Spleen (tissue), 11 donors: ENCODE data around the gene KCNT1. TPM values are rescaled to one million over a fixed set of nuclear protein-coding genes. Genes with fewer than 3 reads are reported as not detected.

Experiments used
- DNase-seq: peaks from one replicate; pipeline ENCODE4 v3.0.0-alpha.2; 2020
- H3K27ac ChIP-seq, 8 donors: fragments of 200-600 bp; sonication (generic) in 7 of 8; 1 replicate in 4 of 8; 2 replicates in 4 of 8; pipeline versions ENCODE4 v1.5.0 to v1.8.0; 2016 to 2021; ENCODE audit warnings: inconsistent platforms in 4 of 8, mild to moderate bottlenecking in 4 of 8, moderate library complexity in 1 of 8
- H3K27me3 ChIP-seq, 7 donors: fragments of 200-600 bp; sonication (generic) in 6 of 7; replicated peaks in 1 of 7; 1 replicate in 4 of 7; 2 replicates in 3 of 7; pipeline versions ENCODE4 v1.5.0 to v1.8.0; 2016 to 2021; ENCODE audit warnings: inconsistent platforms in 3 of 7, mild to moderate bottlenecking in 1 of 7
- H3K36me3 ChIP-seq, 6 donors: fragments of 200-600 bp; sonication (generic) in 5 of 6; 1 replicate in 4 of 6; 2 replicates in 2 of 6; pipeline versions ENCODE4 v1.5.0 to v1.8.0; 2016 to 2021; ENCODE audit warnings: inconsistent platforms in 2 of 6
- H3K4me1 ChIP-seq, 6 donors: fragments of 200-600 bp; sonication (generic) in 5 of 6; 1 replicate in 3 of 6; 2 replicates in 3 of 6; pipeline versions ENCODE4 v1.5.0 to v1.8.0; 2016 to 2021; ENCODE audit warnings: inconsistent platforms in 3 of 6
- H3K4me3 ChIP-seq, 8 donors: fragments of 200-600 bp; sonication (generic) in 7 of 8; 1 replicate in 4 of 8; 2 replicates in 4 of 8; pipeline versions ENCODE4 v1.5.0 to v1.8.0; 2016 to 2021; ENCODE audit warnings: inconsistent platforms in 4 of 8, mild to moderate bottlenecking in 4 of 8, moderate library complexity in 2 of 8
- H3K9me3 ChIP-seq, 8 donors: fragments of 200-600 bp; sonication (generic) in 7 of 8; 1 replicate in 4 of 8; 2 replicates in 4 of 8; pipeline versions ENCODE4 v1.5.0 to v1.8.0; 2016 to 2021; ENCODE audit warnings: inconsistent platforms in 4 of 8
- CTCF ChIP-seq, 11 experiments: fragments of 200-600 bp in 7 of 11; fragments of 450-650 bp in 4 of 11; sonication (generic) in 4 of 11; IDR thresholded peaks in 8 of 11; conservative IDR thresholded peaks in 3 of 11; 1 replicate in 7 of 11; 2 replicates in 4 of 11; pipeline versions ENCODE4 v1.4.0 to v1.8.0; 2016 to 2021; ENCODE audit warnings: antibody characterized with exemption in 11 of 11, inconsistent platforms in 4 of 11, mild to moderate bottlenecking in 1 of 11
- POLR2A ChIP-seq, 3 donors: fragments of 450-650 bp; IDR thresholded peaks; one replicate each; pipeline ENCODE4 v1.5.1; 2017; ENCODE audit warnings: antibody characterized with exemption in 3 of 3, mild to moderate bottlenecking in 1 of 3
- POLR2AphosphoS5 ChIP-seq, 3 donors: sonication (generic); formaldehyde crosslinking; IDR thresholded peaks; one replicate each; pipeline ENCODE4 v1.5.1; 2017; ENCODE audit warnings: antibody characterized with exemption in 3 of 3
- WGBS, 5 donors: extraction: QIAGEN DNeasy Blood & Tissue Kit in 3 of 5; methylation state at CpG; one replicate each; pipeline versions ENCODE4 v1.1.5 to v1.1.7; 2013 to 2018; 5-methylcytosine and 5-hydroxymethylcytosine counted together
- intact Hi-C: fragments of 100-400 bp; cut with DNase I; formaldehyde crosslinking; loops from one replicate; pipeline ENCODE4 v1.15.0; 2023; ENCODE audit warnings: low total_unique reads
- polyA plus RNA-seq, 3 donors: library from polyadenylated mRNA; stranded (reverse); fragments of 200-250 nt; gene quantifications; one replicate each; pipeline ENCODE4 v1.2.1, GENCODE V29; 2013
- total RNA-seq, 7 donors: library from RNA; depleted of rRNA in 3 of 7; stranded (reverse); fragments of >200 nt in 3 of 7; fragmentation: NEBNext Ultra II Directional in 4 of 7; extraction: Animal tissue kit (Norgen Biotek cat#: 25700) in 4 of 7; gene quantifications; one replicate each; pipeline versions ENCODE4 v1.1.0 to v1.2.1, GENCODE V29; 2016 to 2021
- donor health status: healthy with polysubstance abuse.
- donor health status: DM: no; HTN: no; CAD: no; lungs with moderate emphysema.
- donor health status: DM: no; HTN: no; CAD: no.
- donor health status: Bipolar disorder and iron deficiency.
- donor health status: healthy.
- donor health status: DM: no; HTN: no; CAD: no.
- donor health status: DM: yes; HTN: yes; CAD: no.

Gene KCNT1
- total and polyA plus RNA-seq, 10 donors = 1.0 to 41.5 (median 19.8) TPM

GRCh38 chr9:135811801-135812200, 109.8 kb downstream of the KCNT1 start:
- no peak overlapping the region for H3K27ac ChIP-seq
- H3K4me3 ChIP-seq = no peak overlapping the region
- H3K9me3 ChIP-seq = no peaks in the 10 kb centered on the region
- H3K27me3 ChIP-seq = no peaks in the 10 kb centered on the region
- no peaks in the 10 kb centered on the region for H3K4me1 ChIP-seq
- intact Hi-C loops = no loop called here
- TF ChIP-seq POLR2A (IDR thresholded peaks at IDR 0.05) = no peak
- H3K36me3 ChIP-seq = peaks cover 5 to 86% (median 72%) of the 10 kb centered on the region in 6 donors
- DNase-seq = no peak
- WGBS, 5 donors = 87 to 93% (median 88%) methylated on average over 11 of the region's 11 CpGs

DNA sequence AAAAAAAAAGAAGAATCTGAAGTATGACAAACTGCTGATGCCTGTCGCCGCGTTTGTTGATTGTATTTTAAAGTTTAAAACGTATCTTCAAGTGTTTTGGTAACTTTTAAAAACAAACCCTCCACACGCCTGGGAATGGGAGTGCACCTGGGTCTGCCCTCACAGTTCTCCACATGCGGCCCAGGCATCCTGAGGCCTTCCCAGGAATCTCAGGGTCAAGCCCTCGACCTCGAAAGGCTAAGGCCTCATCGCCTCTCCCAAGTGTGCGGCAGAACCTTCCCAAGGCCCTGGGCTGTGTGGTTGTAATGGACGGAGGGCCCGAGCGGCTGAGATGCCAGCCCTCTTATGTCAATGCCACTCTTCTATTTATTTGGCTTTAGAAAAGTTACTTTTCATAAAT, 111.0 kb downstream of the KCNT1 start:
- WGBS, 5 donors = 89 to 98% (median 94%) methylated on average over 13 of the region's 13 CpGs
- intact Hi-C loops = no loop called here
- H3K9me3 ChIP-seq = no peaks in the 10 kb centered on the region
- peaks cover 5 to 98% (median 83%) of the 10 kb centered on the region in 6 donors for H3K36me3 ChIP-seq
- no peak for DNase-seq
- no peak overlapping the region for H3K27ac ChIP-seq
- no peaks in the 10 kb centered on the region for H3K4me1 ChIP-seq
- TF ChIP-seq POLR2A (IDR thresholded peaks at IDR 0.05) = no peak
- TF ChIP-seq CTCF (IDR thresholded peaks at IDR 0.05 in 8 of 11, conservative IDR thresholded peaks at IDR 0.05 in 3 of 11) = no peak
- no peak for TF ChIP-seq POLR2AphosphoS5 (IDR thresholded peaks at IDR 0.05)
- H3K4me3 ChIP-seq = no peak overlapping the region
- no peaks in the 10 kb centered on the region for H3K27me3 ChIP-seq

DNA sequence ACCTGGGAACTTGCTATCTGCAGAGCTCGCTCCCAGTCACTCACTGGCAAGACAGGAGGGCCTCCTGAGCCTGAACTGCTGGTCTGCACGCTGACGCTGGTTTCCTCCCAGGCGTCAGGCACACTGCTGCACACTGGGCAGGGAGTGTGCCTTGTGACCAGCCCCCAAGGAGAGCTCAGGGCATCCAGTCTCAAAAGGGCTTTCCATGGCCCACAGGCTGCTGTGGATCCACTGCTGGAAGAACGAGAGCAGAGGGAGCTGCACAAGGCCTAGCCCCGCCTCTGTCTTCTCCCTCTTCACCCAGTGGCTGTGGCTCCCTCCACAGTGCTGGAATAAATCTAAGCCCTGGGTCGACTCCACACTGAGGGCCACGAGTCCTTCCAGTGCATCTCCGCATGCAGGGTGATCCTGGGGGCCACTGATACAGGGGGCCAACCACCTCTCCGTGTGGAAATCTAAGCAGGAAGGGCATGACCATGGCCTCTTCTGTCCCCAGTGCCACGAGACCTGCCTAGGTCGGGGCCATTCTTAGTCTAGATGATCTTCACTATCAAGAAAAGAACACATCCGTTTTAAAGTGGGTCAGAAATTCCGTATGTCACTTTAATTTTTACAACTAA, 111.8 kb downstream of the KCNT1 start:
- no peak overlapping the region for H3K4me3 ChIP-seq
- intact Hi-C loops = no loop called here
- WGBS, 5 donors = 89 to 97% (median 90%) methylated on average over 9 to 14 of the region's 14 CpGs
- H3K27me3 ChIP-seq = no peaks in the 10 kb centered on the region
- TF ChIP-seq CTCF (IDR thresholded peaks at IDR 0.05 in 8 of 11, conservative IDR thresholded peaks at IDR 0.05 in 3 of 11) (no peak), POLR2AphosphoS5 (IDR thresholded peaks at IDR 0.05) (peak in 1 of 3 donors; percentile 11)
- no peaks in the 10 kb centered on the region for H3K9me3 ChIP-seq
- no peak for DNase-seq
- H3K36me3 ChIP-seq = peaks cover 5 to 100% (median 90%) of the 10 kb centered on the region in 6 donors
- no peaks in the 10 kb centered on the region for H3K4me1 ChIP-seq
- no peak overlapping the region for H3K27ac ChIP-seq

DNA sequence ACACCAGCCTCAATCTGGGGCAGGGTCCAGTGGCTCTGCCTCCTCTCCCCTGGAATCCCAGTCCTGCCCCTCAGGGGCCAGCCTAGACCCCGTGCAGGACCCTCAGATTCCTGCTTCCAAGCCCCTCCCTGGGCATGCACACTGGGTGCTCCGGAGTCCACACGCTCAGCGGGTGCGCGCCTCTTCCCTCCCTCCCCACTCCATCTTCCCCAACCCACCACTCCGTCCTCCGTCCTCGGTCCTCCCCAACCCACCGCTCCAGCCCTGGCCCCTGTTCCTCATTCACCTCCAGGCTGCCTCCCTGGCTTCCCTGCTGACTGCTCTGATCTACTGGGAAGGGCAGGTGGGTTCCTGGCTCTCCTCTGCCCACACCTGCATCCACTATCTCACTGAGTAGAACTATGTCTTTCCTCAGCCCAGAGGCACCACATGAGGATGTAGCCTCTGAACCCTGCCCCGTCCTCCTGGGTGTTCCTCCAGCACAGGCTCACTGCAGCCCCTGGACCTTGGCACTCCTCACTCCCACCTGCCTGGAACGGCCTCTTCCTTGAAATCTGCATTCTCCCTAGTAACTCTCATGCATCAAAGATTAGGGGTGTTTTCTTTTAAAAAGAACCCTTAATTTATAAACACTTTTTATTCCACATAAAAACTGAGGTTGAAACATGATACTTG, 112.6 kb downstream of the KCNT1 start:
- Histone ChIP-seq H3K4me1 (no peaks in the 10 kb centered on the region), H3K4me3 (no peak overlapping the region), H3K27me3 (no peaks in the 10 kb centered on the region), H3K27ac (no peak overlapping the region), H3K9me3 (no peaks in the 10 kb centered on the region), H3K36me3 (peaks cover 5 to 100% (median 94%) of the 10 kb centered on the region in 6 donors)
- WGBS, 5 donors = 94 to 96% (median 96%) methylated on average over 12 of the region's 12 CpGs
- DNase-seq = peak; percentile 20
- peak in 1 of 3 donors; percentile 14 for TF ChIP-seq POLR2AphosphoS5 (IDR thresholded peaks at IDR 0.05)
- no peak for TF ChIP-seq CTCF (IDR thresholded peaks at IDR 0.05 in 8 of 11, conservative IDR thresholded peaks at IDR 0.05 in 3 of 11)
- no peak for TF ChIP-seq POLR2A (IDR thresholded peaks at IDR 0.05)
- intact Hi-C loops = no loop called here
